Measurements from ENCODE around the gene CFAP57. TPM values are rescaled to one million over a fixed set of nuclear protein-coding genes. Genes with fewer than 3 reads are reported as not detected.

CFAP57 gene
- total and polyA plus RNA-seq, 2 donors from 2014 or later = 0.34 to 2.3 TPM

- TF ChIP-seq CTCF (IDR thresholded peaks at IDR 0.05; ENCODE audit: borderline replicate concordance, extremely low read depth, insufficient read depth) = no peak
- DNase-seq (no peak), FAIRE-seq (no peak)
- Histone ChIP-seq H3K36me3 (ENCODE audit: control insufficient read depth in 2 of 3, insufficient read depth in 3 of 3, low read length in 3 of 3) (no peaks in the 10 kb centered on the region), H3K27me3 (ENCODE audit: control insufficient read depth, insufficient read depth, low read length) (no peaks in the 10 kb centered on the region), H3K4me3 (ENCODE audit: low read length in 3 of 3) (no peak overlapping the region), H3K9me3 (ENCODE audit: control insufficient read depth in 2 of 3, insufficient read depth in 1 of 3, low read length in 3 of 3) (no peaks in the 10 kb centered on the region), H3K4me1 (ENCODE audit: control insufficient read depth in 2 of 3, insufficient read depth in 2 of 3, low read depth in 1 of 3, low read length in 3 of 3) (no peaks in the 10 kb centered on the region), H3K9ac (ENCODE audit: low read length in 3 of 3) (no peak overlapping the region), H3K27ac (ENCODE audit: low read depth in 2 of 2, low read length in 2 of 2) (no peak overlapping the region)
- intact Hi-C loops (cut with DNase I) = no loop called here
Measured at GRCh38 chr1:43214501-43215444, 42.6 kb downstream of the CFAP57 start.

GRCh38 chr1:43217747-43218146 lies 45.6 kb downstream of the CFAP57 start:
- no peak overlapping the region for H3K9ac ChIP-seq (ENCODE audit: low read length in 3 of 3)
- no peak overlapping the region for H3K4me3 ChIP-seq (ENCODE audit: low read length in 3 of 3)
- H3K27me3 ChIP-seq (ENCODE audit: control insufficient read depth, insufficient read depth, low read length) = no peaks in the 10 kb centered on the region
- no peak overlapping the region for H3K27ac ChIP-seq (ENCODE audit: low read depth in 2 of 2, low read length in 2 of 2)
- intact Hi-C loops (cut with DNase I) = no loop called here
- no peak for DNase-seq
- no peaks in the 10 kb centered on the region for H3K9me3 ChIP-seq (ENCODE audit: control insufficient read depth in 2 of 3, insufficient read depth in 1 of 3, low read length in 3 of 3)
- no peaks in the 10 kb centered on the region for H3K36me3 ChIP-seq (ENCODE audit: control insufficient read depth in 2 of 3, insufficient read depth in 3 of 3, low read length in 3 of 3)
- TF ChIP-seq CTCF (IDR thresholded peaks at IDR 0.05; ENCODE audit: borderline replicate concordance, extremely low read depth, insufficient read depth) = no peak
- H3K4me1 ChIP-seq (ENCODE audit: control insufficient read depth in 2 of 3, insufficient read depth in 2 of 3, low read depth in 1 of 3, low read length in 3 of 3) = no peaks in the 10 kb centered on the region
- FAIRE-seq = no peak

DNA sequence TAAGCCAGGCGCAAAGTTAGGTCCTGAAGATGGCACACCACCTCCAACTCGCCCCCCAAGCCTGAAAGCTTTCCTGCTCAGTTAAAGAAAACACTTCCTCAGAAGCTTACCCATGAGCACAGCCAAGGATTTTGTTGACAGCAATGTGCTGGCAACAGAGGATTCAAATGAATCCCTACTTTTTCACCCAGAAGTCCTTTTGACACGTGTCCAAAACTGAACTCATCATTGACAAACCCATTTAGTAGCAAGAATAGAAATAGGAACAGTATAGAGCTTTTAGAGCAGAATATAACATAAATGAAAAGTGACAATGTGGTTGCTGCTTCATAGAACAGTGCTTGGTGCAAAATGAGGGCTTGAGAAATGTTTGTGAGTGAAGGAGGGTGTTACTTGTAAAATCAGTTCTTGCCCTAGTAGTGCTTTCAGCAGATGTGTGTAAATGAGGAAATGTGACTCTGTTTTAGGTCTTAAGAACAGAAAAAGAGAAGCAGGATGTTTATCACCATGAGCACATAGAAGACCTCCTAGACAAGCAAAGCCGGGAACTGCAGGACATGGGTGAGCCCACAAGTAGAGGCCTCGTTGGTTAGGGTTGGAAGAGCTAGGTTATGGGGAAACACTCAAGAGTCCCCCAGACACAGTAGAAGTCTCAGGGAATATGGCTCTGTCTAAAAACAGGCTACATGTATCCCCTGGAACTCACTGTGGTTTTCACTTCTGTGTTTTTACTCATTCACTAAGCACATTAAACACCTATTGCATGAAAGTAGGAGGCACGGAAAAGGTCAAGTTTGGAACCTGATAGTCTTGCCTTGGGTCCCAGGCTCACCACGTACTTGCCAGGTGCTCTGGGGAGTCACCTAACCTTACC lies 49.0 kb downstream of the CFAP57 start:
- DNase-seq (no peak), FAIRE-seq (no peak)
- no peaks in the 10 kb centered on the region for H3K4me1 ChIP-seq (ENCODE audit: control insufficient read depth in 2 of 3, insufficient read depth in 2 of 3, low read depth in 1 of 3, low read length in 3 of 3)
- H3K9me3 ChIP-seq (ENCODE audit: control insufficient read depth in 2 of 3, insufficient read depth in 1 of 3, low read length in 3 of 3) = no peaks in the 10 kb centered on the region
- no peak overlapping the region for H3K27ac ChIP-seq (ENCODE audit: low read depth in 2 of 2, low read length in 2 of 2)
- TF ChIP-seq CTCF (IDR thresholded peaks at IDR 0.05; ENCODE audit: borderline replicate concordance, extremely low read depth, insufficient read depth) = no peak
- H3K27me3 ChIP-seq (ENCODE audit: control insufficient read depth, insufficient read depth, low read length) = no peaks in the 10 kb centered on the region
- no peak overlapping the region for H3K9ac ChIP-seq (ENCODE audit: low read length in 3 of 3)
- intact Hi-C loops (cut with DNase I) = no loop called here
- H3K4me3 ChIP-seq (ENCODE audit: low read length in 3 of 3) = no peak overlapping the region
- H3K36me3 ChIP-seq (ENCODE audit: control insufficient read depth in 2 of 3, insufficient read depth in 3 of 3, low read length in 3 of 3) = no peaks in the 10 kb centered on the region
